ENCODE measurements around the gene SLC35E2B.

Gene SLC35E2B

GRCh38 chr1:1623181-1623630 is 69.4 kb downstream of the SLC35E2B start:
- Histone ChIP-seq H3K4me2 (ENCODE audit: low read length) (no peak overlapping the region), H2BK120ac (ENCODE audit: low read depth, low read length) (no peak overlapping the region), H3K9ac (ENCODE audit: low read length) (no peak overlapping the region), H3K27ac (ENCODE audit: low read depth, low read length) (no peak overlapping the region), H3K56ac (ENCODE audit: low read length) (no peak overlapping the region), H4K8ac (ENCODE audit: low read depth, low read length) (no peak overlapping the region), H3K79me1 (ENCODE audit: low read length) (no peaks in the 10 kb centered on the region), H2BK15ac (replicated peaks; ENCODE audit: low read depth) (no peak overlapping the region), H3K18ac (ENCODE audit: low read length) (no peak overlapping the region), H3K4ac (ENCODE audit: low read depth, low read length) (no peak overlapping the region), H3K4me3 (ENCODE audit: low read length) (no peak overlapping the region), H3K4me1 (ENCODE audit: control insufficient read depth, low read depth, low read length) (no peaks in the 10 kb centered on the region), H4K5ac (ENCODE audit: low read length) (no peak overlapping the region), H3K36me3 (ENCODE audit: control insufficient read depth, insufficient read depth, low read length) (no peaks in the 10 kb centered on the region), H2BK5ac (ENCODE audit: low read length) (no peak overlapping the region), H3K23ac (ENCODE audit: low read length) (no peak overlapping the region), H3K79me2 (ENCODE audit: control insufficient read depth, insufficient read depth, low read length) (no peaks in the 10 kb centered on the region), H3K27me3 (ENCODE audit: insufficient read depth, low read length, poor library complexity) (no peaks in the 10 kb centered on the region), H2AK5ac (ENCODE audit: low read length) (no peak overlapping the region)
- no CpG with 5 or more reads among the region's 33 CpGs for WGBS (ENCODE audit: extremely low coverage, insufficient coverage, low lambda C conversion rate)
- DNase-seq = no peak

GRCh38 chr1:1622788-1623094 is 69.9 kb downstream of the SLC35E2B start:
- Histone ChIP-seq H3K18ac (ENCODE audit: low read length) (no peak overlapping the region), H3K4ac (ENCODE audit: low read depth, low read length) (no peak overlapping the region), H3K4me2 (ENCODE audit: low read length) (no peak overlapping the region), H2AK5ac (ENCODE audit: low read length) (no peak overlapping the region), H3K27ac (ENCODE audit: low read depth, low read length) (no peak overlapping the region), H3K27me3 (ENCODE audit: insufficient read depth, low read length, poor library complexity) (no peaks in the 10 kb centered on the region), H2BK15ac (replicated peaks; ENCODE audit: low read depth) (no peak overlapping the region), H3K4me1 (ENCODE audit: control insufficient read depth, low read depth, low read length) (no peaks in the 10 kb centered on the region), H3K23ac (ENCODE audit: low read length) (no peak overlapping the region), H3K4me3 (ENCODE audit: low read length) (no peak overlapping the region), H3K36me3 (ENCODE audit: control insufficient read depth, insufficient read depth, low read length) (no peaks in the 10 kb centered on the region), H3K56ac (ENCODE audit: low read length) (no peak overlapping the region), H3K79me2 (ENCODE audit: control insufficient read depth, insufficient read depth, low read length) (no peaks in the 10 kb centered on the region), H3K79me1 (ENCODE audit: low read length) (no peaks in the 10 kb centered on the region), H2BK120ac (ENCODE audit: low read depth, low read length) (no peak overlapping the region), H4K8ac (ENCODE audit: low read depth, low read length) (no peak overlapping the region), H2BK5ac (ENCODE audit: low read length) (no peak overlapping the region), H4K5ac (ENCODE audit: low read length) (no peak overlapping the region), H3K9ac (ENCODE audit: low read length) (no peak overlapping the region)
- DNase-seq = no peak
- WGBS (ENCODE audit: extremely low coverage, insufficient coverage, low lambda C conversion rate) = no CpG with 5 or more reads among the region's 17 CpGs

GRCh38 chr1:1622010-1622787 is 70.4 kb downstream of the SLC35E2B start:
- Histone ChIP-seq H2BK5ac (ENCODE audit: low read length) (no peak overlapping the region), H3K23ac (ENCODE audit: low read length) (no peak overlapping the region), H4K5ac (ENCODE audit: low read length) (no peak overlapping the region), H3K4me1 (ENCODE audit: control insufficient read depth, low read depth, low read length) (no peaks in the 10 kb centered on the region), H2BK15ac (replicated peaks; ENCODE audit: low read depth) (no peak overlapping the region), H3K9ac (ENCODE audit: low read length) (no peak overlapping the region), H2BK120ac (ENCODE audit: low read depth, low read length) (no peak overlapping the region), H3K36me3 (ENCODE audit: control insufficient read depth, insufficient read depth, low read length) (no peaks in the 10 kb centered on the region), H3K4me3 (ENCODE audit: low read length) (no peak overlapping the region), H3K4me2 (ENCODE audit: low read length) (no peak overlapping the region), H4K8ac (ENCODE audit: low read depth, low read length) (no peak overlapping the region), H3K4ac (ENCODE audit: low read depth, low read length) (no peak overlapping the region), H2AK5ac (ENCODE audit: low read length) (no peak overlapping the region), H3K27me3 (ENCODE audit: insufficient read depth, low read length, poor library complexity) (no peaks in the 10 kb centered on the region), H3K18ac (ENCODE audit: low read length) (no peak overlapping the region), H3K79me2 (ENCODE audit: control insufficient read depth, insufficient read depth, low read length) (no peaks in the 10 kb centered on the region), H3K56ac (ENCODE audit: low read length) (no peak overlapping the region), H3K27ac (ENCODE audit: low read depth, low read length) (no peak overlapping the region), H3K79me1 (ENCODE audit: low read length) (no peaks in the 10 kb centered on the region)
- no peak for DNase-seq
- WGBS (ENCODE audit: extremely low coverage, insufficient coverage, low lambda C conversion rate) = no CpG with 5 or more reads among the region's 21 CpGs

- Histone ChIP-seq H2AK5ac (ENCODE audit: low read length) (no peak overlapping the region), H3K36me3 (ENCODE audit: control insufficient read depth, insufficient read depth, low read length) (no peaks in the 10 kb centered on the region), H3K27me3 (ENCODE audit: insufficient read depth, low read length, poor library complexity) (no peaks in the 10 kb centered on the region), H3K4me2 (ENCODE audit: low read length) (no peak overlapping the region), H3K4ac (ENCODE audit: low read depth, low read length) (no peak overlapping the region), H3K79me2 (ENCODE audit: control insufficient read depth, insufficient read depth, low read length) (no peaks in the 10 kb centered on the region), H3K18ac (ENCODE audit: low read length) (no peak overlapping the region), H3K9ac (ENCODE audit: low read length) (no peak overlapping the region), H3K4me1 (ENCODE audit: control insufficient read depth, low read depth, low read length) (no peaks in the 10 kb centered on the region), H3K27ac (ENCODE audit: low read depth, low read length) (no peak overlapping the region), H3K56ac (ENCODE audit: low read length) (no peak overlapping the region), H2BK120ac (ENCODE audit: low read depth, low read length) (no peak overlapping the region), H3K4me3 (ENCODE audit: low read length) (no peak overlapping the region), H2BK15ac (replicated peaks; ENCODE audit: low read depth) (no peak overlapping the region), H2BK5ac (ENCODE audit: low read length) (no peak overlapping the region), H3K79me1 (ENCODE audit: low read length) (no peaks in the 10 kb centered on the region), H4K5ac (ENCODE audit: low read length) (no peak overlapping the region), H3K23ac (ENCODE audit: low read length) (no peak overlapping the region), H4K8ac (ENCODE audit: low read depth, low read length) (no peak overlapping the region)
- WGBS (ENCODE audit: extremely low coverage, insufficient coverage, low lambda C conversion rate) = no CpG with 5 or more reads among the region's 31 CpGs
- no peak for DNase-seq
Observed at GRCh38 chr1:1621173-1622009, 71.2 kb downstream of the SLC35E2B start.

- no peak overlapping the region for H3K4me3 ChIP-seq (ENCODE audit: low read length)
- H2BK5ac ChIP-seq (ENCODE audit: low read length) = no peak overlapping the region
- no peak overlapping the region for H2BK120ac ChIP-seq (ENCODE audit: low read depth, low read length)
- no peak overlapping the region for H3K9ac ChIP-seq (ENCODE audit: low read length)
- DNase-seq = no peak
- no peak overlapping the region for H3K4me2 ChIP-seq (ENCODE audit: low read length)
- H4K5ac ChIP-seq (ENCODE audit: low read length) = no peak overlapping the region
- H2AK5ac ChIP-seq (ENCODE audit: low read length) = no peak overlapping the region
- H3K79me2 ChIP-seq (ENCODE audit: control insufficient read depth, insufficient read depth, low read length) = no peaks in the 10 kb centered on the region
- H3K27ac ChIP-seq (ENCODE audit: low read depth, low read length) = no peak overlapping the region
- no peaks in the 10 kb centered on the region for H3K27me3 ChIP-seq (ENCODE audit: insufficient read depth, low read length, poor library complexity)
- no peak overlapping the region for H3K56ac ChIP-seq (ENCODE audit: low read length)
- no peaks in the 10 kb centered on the region for H3K4me1 ChIP-seq (ENCODE audit: control insufficient read depth, low read depth, low read length)
- no peak overlapping the region for H3K18ac ChIP-seq (ENCODE audit: low read length)
- H3K23ac ChIP-seq (ENCODE audit: low read length) = no peak overlapping the region
- H3K36me3 ChIP-seq (ENCODE audit: control insufficient read depth, insufficient read depth, low read length) = no peaks in the 10 kb centered on the region
- no CpG with 5 or more reads among the region's 16 CpGs for WGBS (ENCODE audit: extremely low coverage, insufficient coverage, low lambda C conversion rate)
- no peak overlapping the region for H3K4ac ChIP-seq (ENCODE audit: low read depth, low read length)
- no peak overlapping the region for H4K8ac ChIP-seq (ENCODE audit: low read depth, low read length)
- no peaks in the 10 kb centered on the region for H3K79me1 ChIP-seq (ENCODE audit: low read length)
- H2BK15ac ChIP-seq (replicated peaks; ENCODE audit: low read depth) = no peak overlapping the region
Observed at GRCh38 chr1:1620433-1621139, 72.0 kb downstream of the SLC35E2B start.
